ENCODE measurements around the gene ARMC5.

The ARMC5 gene

GRCh38 chr16:31508706-31509195 is 49.5 kb downstream of the ARMC5 start:
- no peak for TF ChIP-seq CTCF (IDR thresholded peaks at IDR 0.05; ENCODE audit: control extremely low read depth, extremely low read depth, low read depth, missing control alignments)
- DNase-seq (ENCODE audit: extremely low spot score), result no peak
- POLR2A ChIA-PET, result interaction anchor here (1.0 to 1.3 kb wide), 3 partner anchors 14 to 204 kb away, joined by 3 to 5 read pairs (median 5); a partner anchor contains a TSS
- CTCF ChIA-PET, result interaction anchor here (1.0 to 2.4 kb wide), 2 partner anchors 48 to 68 kb away, joined by 4 to 11 read pairs; no protein-coding TSS in a partner anchor

- no peak for DNase-seq (ENCODE audit: extremely low spot score)
- CTCF ChIA-PET, result no interaction called here
- POLR2A ChIA-PET, result no interaction called here
- no peak for TF ChIP-seq CTCF (IDR thresholded peaks at IDR 0.05; ENCODE audit: control extremely low read depth, extremely low read depth, low read depth, missing control alignments)
These were observed 53.8 kb downstream of the ARMC5 start for GRCh38 chr16:31513126-31513525.

- DNase-seq (ENCODE audit: extremely low spot score), result no peak
- CTCF ChIA-PET, result no interaction called here
- TF ChIP-seq CTCF (IDR thresholded peaks at IDR 0.05; ENCODE audit: control extremely low read depth, extremely low read depth, low read depth, missing control alignments), result no peak
- POLR2A ChIA-PET, result no interaction called here
These were observed 54.6 kb downstream of the ARMC5 start for GRCh38 chr16:31513884-31514283.
